HG02981 (cell line): ENCODE data around the gene GPN2.
"Not testable (repeated sequence)": the region's sequence is repeated elsewhere in the genome, so short reads cannot be mapped to it uniquely, and the experiment has no call there.

Source experiments
- ATAC-seq: cut with Tn5 transposase; IDR thresholded peaks from one replicate; pipeline ENCODE4 v1.9.1; 2021; ENCODE audit warnings: mild to moderate bottlenecking, moderate library complexity; ENCODE audit not compliant: unreplicated experiment

The GPN2 gene

GRCh38 chr1:26907071-26907917, 17.2 kb upstream of the GPN2 start:
- no peak for ATAC-seq

- ATAC-seq: no peak
Observed at GRCh38 chr1:26900815-26901511, 10.9 kb upstream of the GPN2 start.

GRCh38 chr1:26900001-26900814, 10.1 kb upstream of the GPN2 start, which contains the start of gene GPATCH3:
Gene GPATCH3, minus strand, starts transcription at chr1:26900467. Its CDS starts 25 bp downstream, at chr1:26900442.
- ATAC-seq: no peak

- no peak for ATAC-seq
Observed at GRCh38 chr1:26897351-26897750, 7.3 kb upstream of the GPN2 start.

- ATAC-seq: no peak
Observed at GRCh38 chr1:26894263-26894662, 4.2 kb upstream of the GPN2 start.

- peak; percentile 22 for ATAC-seq
Observed at GRCh38 chr1:26890467-26890796, 349 bp upstream of the GPN2 start.

GRCh38 chr1:26888231-26888630, 1.9 kb downstream of the GPN2 start:
- ATAC-seq: no peak

- ATAC-seq: no peak
Observed at GRCh38 chr1:26887125-26887524, 3.0 kb downstream of the GPN2 start.

GRCh38 chr1:26882696-26883463, 7.2 kb downstream of the GPN2 start:
- ATAC-seq: no peak

GRCh38 chr1:26881611-26882010, 8.5 kb downstream of the GPN2 start:
- not testable (repeated sequence) for ATAC-seq

GRCh38 chr1:26879793-26880192, 10.3 kb downstream of the GPN2 start:
- no peak for ATAC-seq

- ATAC-seq: no peak
Observed at GRCh38 chr1:26877326-26877725, 12.8 kb downstream of the GPN2 start.

GRCh38 chr1:26874896-26875295, 15.2 kb downstream of the GPN2 start:
- no peak for ATAC-seq

- not testable (repeated sequence) for ATAC-seq
Observed at GRCh38 chr1:26873097-26873496, 17.0 kb downstream of the GPN2 start.

- ATAC-seq: peak; percentile 94
Observed at GRCh38 chr1:26864610-26865480, 25.2 kb downstream of the GPN2 start.

- no peak for ATAC-seq
Observed at GRCh38 chr1:26863685-26864077, 26.4 kb downstream of the GPN2 start.

- no peak for ATAC-seq
Observed at GRCh38 chr1:26862781-26863684, 27.1 kb downstream of the GPN2 start, which contains the start of gene SFN. Gene SFN, plus strand, starts transcription at chr1:26863149. Its CDS starts 64 bp downstream, at chr1:26863213.

GRCh38 chr1:26861889-26862378, 28.1 kb downstream of the GPN2 start:
- ATAC-seq: no peak
